Gastroesophageal sphincter (tissue), 3 donors: ENCODE data around the gene SDK2.

ENCODE experiments used
- CTCF ChIP-seq, 4 experiments: fragments of 200-600 bp in 2 of 4; fragments of 450-650 bp in 2 of 4; sonication (generic) in 1 of 4; IDR thresholded peaks; one replicate each; pipeline ENCODE4 v1.5.1; 2017 to 2019; ENCODE audit warnings: antibody characterized with exemption in 4 of 4, mild to moderate bottlenecking in 2 of 4, moderate library complexity in 2 of 4
- POLR2A ChIP-seq, 2 donors: fragments of 450-650 bp; IDR thresholded peaks; one replicate each; pipeline ENCODE4 v1.6.1; 2017; ENCODE audit warnings: antibody characterized with exemption in 2 of 2, mild to moderate bottlenecking in 2 of 2, moderate library complexity in 1 of 2

- TF ChIP-seq CTCF (IDR thresholded peaks at IDR 0.05) (no peak), POLR2A (IDR thresholded peaks at IDR 0.05) (no peak)
Observed at GRCh38 chr17:73508057-73508930, 136.0 kb downstream of the SDK2 start.
